AG04450 (cell line): ENCODE data around the gene IGSF6. TPM values are rescaled to one million over a fixed set of nuclear protein-coding genes. Genes with fewer than 3 reads are reported as not detected.
"Not testable (repeated sequence)": the region's sequence is repeated elsewhere in the genome, so short reads cannot be mapped to it uniquely, and the experiment has no call there.

Source experiments
- CTCF ChIA-PET: fragments of 300-600, 350-600 bp; formaldehyde crosslinking; extraction: SDS; loops from one replicate; lab custom pipeline; 2022; ENCODE audit warnings: antibody characterized with exemption, inconsistent platforms; lab: Charles Lee
- POLR2A ChIA-PET: fragments of 350-600 bp; formaldehyde crosslinking; extraction: SDS; loops from one replicate; lab custom pipeline; 2021; ENCODE audit warnings: antibody characterized with exemption, inconsistent platforms; lab: Yijun Ruan, JAX
- DNase-seq: peaks from one replicate; pipeline ENCODE4 v3.0.0-alpha.2; 2011; ENCODE audit warnings: low read depth, low spot score
- H3K27ac ChIP-seq: one replicate; pipeline ENCODE4 v1.5.1; 2012; ENCODE audit warnings: low read depth, low read length, control low read depth
- H3K27me3 ChIP-seq: one replicate; pipeline ENCODE4 v1.6.0; 2012; ENCODE audit warnings: low read length; ENCODE audit not compliant: control insufficient read depth, insufficient read depth
- H3K4me3 ChIP-seq: 2 replicates; pipeline ENCODE4 v1.5.1; 2011; ENCODE audit warnings: mild to moderate bottlenecking, low read depth, low read length, control low read depth
- H3K9me3 ChIP-seq: 2 replicates; pipeline ENCODE4 v1.5.1; 2012; ENCODE audit warnings: low read length; ENCODE audit not compliant: control insufficient read depth, insufficient read depth
- CTCF ChIP-seq: IDR thresholded peaks from 2 replicates; pipeline ENCODE4 v1.5.1; 2011; ENCODE audit warnings: low read depth, low read length, control low read depth, inconsistent platforms
- polyA plus RNA-seq: library from polyadenylated mRNA; depleted of rRNA; stranded (reverse); fragments of >200 nt; gene quantifications from 2 replicates; pipeline ENCODE4 v1.2.3, GENCODE V29; 2011

IGSF6 gene
- polyA plus RNA-seq, 1 experiment = not detected

- Histone ChIP-seq H3K27ac (no peak overlapping the region), H3K27me3 (no peaks in the 10 kb centered on the region), H3K4me3 (no peak overlapping the region), H3K9me3 (no peaks in the 10 kb centered on the region; the same call in 1 of the 2 replicates)
- no peak for TF ChIP-seq CTCF
- ChIA-PET POLR2A (interaction anchor here (0.6 kb wide), 1 partner anchor 56 kb away, joined by 3 read pairs; no protein-coding TSS in a partner anchor), CTCF (interaction anchor here (0.6 to 1.1 kb wide), 4 partner anchors 9 to 62 kb away, joined by 3 to 4 read pairs (median 3); no protein-coding TSS in a partner anchor)
- no peak for DNase-seq
These were observed 1.9 kb downstream of the IGSF6 start for GRCh38 chr16:21650521-21650920.

- H3K9me3 ChIP-seq, H3K4me3 ChIP-seq, DNase-seq, H3K27me3 ChIP-seq, H3K27ac ChIP-seq: not testable (repeated sequence)
- POLR2A ChIA-PET = interaction anchor here (0.6 kb wide), 1 partner anchor 55 kb away, joined by 3 read pairs; no protein-coding TSS in a partner anchor
- CTCF ChIA-PET = interaction anchor here (1.1 to 8.9 kb wide), 2 partner anchors 8 to 9 kb away, joined by 3 to 121 read pairs; no protein-coding TSS in a partner anchor
These were observed 2.5 kb downstream of the IGSF6 start for GRCh38 chr16:21649826-21650406.

GRCh38 chr16:21647562-21648164, 4.7 kb downstream of the IGSF6 start:
- ChIA-PET POLR2A (no interaction called here), CTCF (interaction anchor here (1.1 to 8.9 kb wide), 2 partner anchors 10 to 61 kb away, joined by 3 to 121 read pairs; no protein-coding TSS in a partner anchor)
- TF ChIP-seq CTCF = no peak
- Histone ChIP-seq H3K27me3 (no peaks in the 10 kb centered on the region), H3K4me3 (no peak overlapping the region), H3K27ac (no peak overlapping the region), H3K9me3 (no peaks in the 10 kb centered on the region)
- no peak for DNase-seq

GRCh38 chr16:21646721-21647561, 5.5 kb downstream of the IGSF6 start:
- ChIA-PET CTCF (interaction anchor here (0.9 to 8.9 kb wide), 2 partner anchors 11 to 542 kb away, joined by 3 to 121 read pairs; no protein-coding TSS in a partner anchor), POLR2A (no interaction called here)
- no peak for DNase-seq
- no peak for TF ChIP-seq CTCF
- no peak overlapping the region for H3K4me3 ChIP-seq
- no peaks in the 10 kb centered on the region for H3K27me3 ChIP-seq
- H3K27ac ChIP-seq = no peak overlapping the region
- no peaks in the 10 kb centered on the region for H3K9me3 ChIP-seq

- H3K4me3 ChIP-seq = no peak overlapping the region
- no peak overlapping the region for H3K27ac ChIP-seq
These were observed 6.3 kb downstream of the IGSF6 start for GRCh38 chr16:21646091-21646490.

More at GRCh38 chr16:21646091-21646490, 6.3 kb downstream of the IGSF6 start:
- CTCF ChIA-PET = interaction anchor here (0.9 to 8.9 kb wide), 3 partner anchors 12 to 543 kb away, joined by 3 to 121 read pairs (median 6); no protein-coding TSS in a partner anchor
- no peaks in the 10 kb centered on the region for H3K27me3 ChIP-seq
- POLR2A ChIA-PET = no interaction called here
- no peak for TF ChIP-seq CTCF
- H3K9me3 ChIP-seq = no peaks in the 10 kb centered on the region
- DNase-seq = no peak
